ENCODE results near the gene MKNK1. TPM values are rescaled to one million over a fixed set of nuclear protein-coding genes. Genes with fewer than 3 reads are reported as not detected.

MKNK1 gene
- total RNA-seq, 1 experiment from 2014 or later: 12.9 TPM

DNA sequence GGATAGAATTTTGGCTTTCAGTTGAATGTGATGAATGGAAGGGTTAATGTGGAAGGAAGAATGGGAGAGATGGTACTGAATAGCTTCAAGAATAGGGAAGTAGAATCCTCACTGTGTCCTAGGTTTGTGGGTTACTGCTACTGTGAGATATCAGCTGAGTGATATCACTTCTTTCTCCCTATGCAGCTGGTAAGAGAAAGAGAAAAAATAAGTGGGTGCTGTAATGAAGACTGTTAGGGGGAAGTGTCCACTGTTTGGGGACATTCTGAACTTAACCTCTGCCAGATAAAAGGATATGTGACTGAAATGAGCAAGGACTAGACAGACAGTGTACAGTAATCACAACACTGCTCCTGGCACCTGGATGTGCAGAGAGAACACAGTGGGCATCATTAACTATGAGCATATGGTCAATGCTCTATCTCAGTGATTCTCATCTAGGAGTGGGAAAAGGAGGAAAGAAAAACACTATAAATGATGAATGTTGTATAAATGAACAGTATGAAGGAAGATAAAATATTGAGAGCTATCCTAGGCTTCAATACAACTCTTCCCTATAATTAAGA is 38.1 kb upstream of the MKNK1 start:
- Histone ChIP-seq H2BK15ac (ENCODE audit: low read depth, low read length) (no peak overlapping the region), H3K56ac (ENCODE audit: insufficient read length, low read depth, low read length) (no peak overlapping the region), H2BK120ac (ENCODE audit: low read depth, low read length, poor library complexity, severe bottlenecking) (no peak overlapping the region), H4K91ac (ENCODE audit: insufficient read length, low read depth, low read length) (no peak overlapping the region), H3K4me1 (ENCODE audit: insufficient read depth, low read length) (no peaks in the 10 kb centered on the region), H4K20me1 (ENCODE audit: control insufficient read depth, insufficient read depth, insufficient read length) (no peaks in the 10 kb centered on the region), H3K9me3 (ENCODE audit: control insufficient read depth, low read depth, low read length) (no peaks in the 10 kb centered on the region), H2AK5ac (ENCODE audit: insufficient read length, low read length) (no peak overlapping the region), H3K4ac (ENCODE audit: low read depth, low read length) (no peak overlapping the region), H2AFZ (ENCODE audit: low read length) (no peak overlapping the region), H2BK20ac (ENCODE audit: low read depth, low read length, poor library complexity, severe bottlenecking) (no peak overlapping the region), H3K79me1 (ENCODE audit: insufficient read depth, low read depth, low read length, poor library complexity, severe bottlenecking) (no peaks in the 10 kb centered on the region), H4K8ac (replicated peaks; ENCODE audit: insufficient read length, low read depth, low read length) (no peak overlapping the region), H3K4me2 (ENCODE audit: insufficient read depth, insufficient read length, low read length) (no peak overlapping the region), H3K14ac (ENCODE audit: insufficient read depth, low read length) (no peak overlapping the region), H3T11ph (ENCODE audit: low read length) (no peak overlapping the region), H3K27me3 (ENCODE audit: insufficient read depth, low read length) (no peaks in the 10 kb centered on the region), H3K23ac (ENCODE audit: insufficient read length, low read depth, low read length) (no peak overlapping the region), H3K18ac (ENCODE audit: insufficient read length, low read depth, low read length) (no peak overlapping the region), H3K9ac (ENCODE audit: extremely low read depth, insufficient read length, low read length) (no peak overlapping the region), H4K5ac (ENCODE audit: insufficient read length, low read depth, low read length) (no peak overlapping the region), H3K23me2 (ENCODE audit: insufficient read length, low read depth, low read length, poor library complexity, severe bottlenecking) (no peaks in the 10 kb centered on the region), H3K79me2 (ENCODE audit: insufficient read depth, low read length) (no peaks in the 10 kb centered on the region), H2BK5ac (ENCODE audit: insufficient read length, low read length) (no peak overlapping the region), H3K27ac (ENCODE audit: insufficient read length, low read depth, low read length) (no peak overlapping the region), H2BK12ac (ENCODE audit: insufficient read length, low read depth, low read length) (no peak overlapping the region)
- no peaks in the 10 kb centered on the region for H3K9me3 Mint-ChIP-seq
- no peak overlapping the region for H3K4me3 Mint-ChIP-seq
- H3K27me3 Mint-ChIP-seq (ENCODE audit: low read depth): no peaks in the 10 kb centered on the region
- no peaks in the 10 kb centered on the region for H3K4me1 Mint-ChIP-seq
- no peak for DNase-seq
- H3K27ac Mint-ChIP-seq: no peak overlapping the region
- peaks cover under 1 to 9% (median 5%) of the 10 kb centered on the region in 3 experiments; a peak in 5 of 7 replicates for H3K36me3 Mint-ChIP-seq (ENCODE audit: insufficient read depth in 1 of 3, low read depth in 3 of 3)
- TF ChIP-seq, protein P1, sequence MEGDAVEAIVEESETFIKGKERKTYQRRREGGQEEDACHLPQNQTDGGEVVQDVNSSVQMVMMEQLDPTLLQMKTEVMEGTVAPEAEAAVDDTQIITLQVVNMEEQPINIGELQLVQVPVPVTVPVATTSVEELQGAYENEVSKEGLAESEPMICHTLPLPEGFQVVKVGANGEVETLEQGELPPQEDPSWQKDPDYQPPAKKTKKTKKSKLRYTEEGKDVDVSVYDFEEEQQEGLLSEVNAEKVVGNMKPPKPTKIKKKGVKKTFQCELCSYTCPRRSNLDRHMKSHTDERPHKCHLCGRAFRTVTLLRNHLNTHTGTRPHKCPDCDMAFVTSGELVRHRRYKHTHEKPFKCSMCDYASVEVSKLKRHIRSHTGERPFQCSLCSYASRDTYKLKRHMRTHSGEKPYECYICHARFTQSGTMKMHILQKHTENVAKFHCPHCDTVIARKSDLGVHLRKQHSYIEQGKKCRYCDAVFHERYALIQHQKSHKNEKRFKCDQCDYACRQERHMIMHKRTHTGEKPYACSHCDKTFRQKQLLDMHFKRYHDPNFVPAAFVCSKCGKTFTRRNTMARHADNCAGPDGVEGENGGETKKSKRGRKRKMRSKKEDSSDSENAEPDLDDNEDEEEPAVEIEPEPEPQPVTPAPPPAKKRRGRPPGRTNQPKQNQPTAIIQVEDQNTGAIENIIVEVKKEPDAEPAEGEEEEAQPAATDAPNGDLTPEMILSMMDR (conservative IDR thresholded peaks at IDR 0.05): no peak

All from H9 (cell line).